Transverse colon (tissue), 4 donors: ENCODE data around the gene TMEM238L.

ENCODE experiments used
- EP300 ChIP-seq: sonication (generic); formaldehyde crosslinking; IDR thresholded peaks from one replicate; pipeline ENCODE4 v1.6.1; 2017; ENCODE audit warnings: antibody characterized with exemption, low read depth
- POLR2A ChIP-seq: fragments of 450-650 bp; IDR thresholded peaks from one replicate; pipeline ENCODE4 v1.6.1; 2016; ENCODE audit warnings: antibody characterized with exemption, mild to moderate bottlenecking, moderate library complexity
- POLR2AphosphoS5 ChIP-seq, 3 donors: sonication (generic); formaldehyde crosslinking; IDR thresholded peaks; one replicate each; pipeline ENCODE4 v1.6.1; 2016; ENCODE audit warnings: antibody characterized with exemption in 3 of 3
- TF ChIP-seq, protein P1 (sequence below), 5 experiments: fragments of 200-600 bp in 3 of 5; fragments of 450-650 bp in 2 of 5; sonication (generic) in 3 of 5; IDR thresholded peaks; 1 replicate in 2 of 5; 2 replicates in 3 of 5; pipeline ENCODE4 v1.5.1; 2016 to 2017; ENCODE audit warnings: antibody characterized with exemption in 5 of 5, inconsistent platforms in 3 of 5, mild to moderate bottlenecking in 2 of 5, moderate library complexity in 1 of 5

DNA sequence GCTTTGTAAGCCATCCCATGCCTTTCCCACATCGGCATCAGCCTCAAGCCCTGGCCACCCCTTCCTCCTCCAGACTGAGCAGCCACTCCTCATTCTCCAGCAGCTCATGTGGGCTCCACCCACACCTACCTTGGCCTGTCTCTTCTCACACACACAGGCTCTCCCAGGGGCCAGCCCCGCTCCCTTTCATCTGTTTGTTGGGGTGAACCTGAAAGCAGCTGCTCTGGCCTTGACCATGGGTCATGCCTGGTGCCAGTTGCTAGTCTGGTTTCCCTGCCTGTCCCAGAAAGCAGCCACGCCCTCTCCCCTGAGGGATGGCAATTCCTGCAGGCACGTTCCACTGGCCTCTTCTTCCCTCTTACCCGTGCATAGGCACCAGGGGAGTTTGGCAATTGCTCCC, 11.4 kb upstream of the TMEM238L start:
- TF ChIP-seq, protein P1, sequence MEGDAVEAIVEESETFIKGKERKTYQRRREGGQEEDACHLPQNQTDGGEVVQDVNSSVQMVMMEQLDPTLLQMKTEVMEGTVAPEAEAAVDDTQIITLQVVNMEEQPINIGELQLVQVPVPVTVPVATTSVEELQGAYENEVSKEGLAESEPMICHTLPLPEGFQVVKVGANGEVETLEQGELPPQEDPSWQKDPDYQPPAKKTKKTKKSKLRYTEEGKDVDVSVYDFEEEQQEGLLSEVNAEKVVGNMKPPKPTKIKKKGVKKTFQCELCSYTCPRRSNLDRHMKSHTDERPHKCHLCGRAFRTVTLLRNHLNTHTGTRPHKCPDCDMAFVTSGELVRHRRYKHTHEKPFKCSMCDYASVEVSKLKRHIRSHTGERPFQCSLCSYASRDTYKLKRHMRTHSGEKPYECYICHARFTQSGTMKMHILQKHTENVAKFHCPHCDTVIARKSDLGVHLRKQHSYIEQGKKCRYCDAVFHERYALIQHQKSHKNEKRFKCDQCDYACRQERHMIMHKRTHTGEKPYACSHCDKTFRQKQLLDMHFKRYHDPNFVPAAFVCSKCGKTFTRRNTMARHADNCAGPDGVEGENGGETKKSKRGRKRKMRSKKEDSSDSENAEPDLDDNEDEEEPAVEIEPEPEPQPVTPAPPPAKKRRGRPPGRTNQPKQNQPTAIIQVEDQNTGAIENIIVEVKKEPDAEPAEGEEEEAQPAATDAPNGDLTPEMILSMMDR (IDR thresholded peaks at IDR 0.05), result no peak
- TF ChIP-seq POLR2A (peak; percentile 12), EP300 (no peak), POLR2AphosphoS5 (IDR thresholded peaks at IDR 0.05) (peak in 1 of 3 donors; percentile 34)
